T-helper 2 cell treated with Interferon-gamma antibody and Interleukin-4, amounts not matched to agents 5 μg/mL and 100 μg/mL, for 36 hours (primary cell): ENCODE measurements around the gene DNAJB12.
"Not testable (repeated sequence)": the region's sequence is repeated elsewhere in the genome, so short reads cannot be mapped to it uniquely, and the experiment has no call there.

Experiments used
- DNase-seq: peaks from one replicate; pipeline ENCODE4 v3.0.0; 2021; ENCODE audit warnings: low spot score
- H3K27ac Mint-ChIP-seq: one replicate; pipeline ENCODE4 v1.8.0; 2021; ENCODE audit warnings: mild to moderate bottlenecking, mixed read lengths
- H3K27me3 Mint-ChIP-seq: one replicate; pipeline ENCODE4 v1.8.0; 2021; ENCODE audit warnings: low read depth, mixed read lengths
- H3K36me3 Mint-ChIP-seq: one replicate; pipeline ENCODE4 v1.8.0; 2021; ENCODE audit warnings: low read depth, mixed read lengths
- H3K4me1 Mint-ChIP-seq: one replicate; pipeline ENCODE4 v1.8.0; 2021; ENCODE audit warnings: low read depth, mixed read lengths
- H3K4me3 Mint-ChIP-seq: one replicate; pipeline ENCODE4 v1.8.0; 2022; ENCODE audit warnings: mild to moderate bottlenecking, moderate library complexity, mixed read lengths
- H3K9me3 Mint-ChIP-seq: one replicate; pipeline ENCODE4 v1.8.0; 2021; ENCODE audit warnings: mixed read lengths

Gene DNAJB12

DNA sequence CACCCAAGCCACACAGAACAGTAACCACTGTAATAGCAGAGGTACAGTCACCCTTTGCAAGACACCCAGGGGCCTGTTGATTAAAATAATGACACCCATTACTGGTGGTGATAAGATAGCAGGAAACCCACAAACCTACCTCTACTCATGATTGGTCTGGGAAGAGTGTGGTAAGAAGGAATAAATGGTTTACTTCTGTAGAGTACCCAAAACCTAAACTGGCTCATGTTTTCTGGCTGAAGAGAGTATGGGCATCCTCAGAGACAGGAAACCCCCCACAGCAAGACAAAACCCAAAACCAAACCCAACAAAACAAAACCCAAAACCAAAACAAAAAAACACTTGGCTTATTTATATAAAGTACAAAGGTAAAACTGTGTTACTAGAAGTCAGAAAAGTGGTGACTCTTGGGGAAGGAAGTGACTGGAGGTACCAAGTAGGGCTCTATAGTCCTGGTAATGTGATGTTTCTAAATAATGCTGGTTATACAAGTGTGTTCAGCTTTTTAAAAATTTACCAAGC is 15.5 kb upstream of the DNAJB12 start:
- peaks cover 18% of the 10 kb centered on the region for H3K4me1 Mint-ChIP-seq
- no peaks in the 10 kb centered on the region for H3K27me3 Mint-ChIP-seq
- H3K4me3 Mint-ChIP-seq = peak overlapping the region; percentile 59
- peak overlapping the region; percentile 80 for H3K27ac Mint-ChIP-seq
- peak; percentile 39 for DNase-seq
- H3K36me3 Mint-ChIP-seq = peaks cover 6% of the 10 kb centered on the region
- no peaks in the 10 kb centered on the region for H3K9me3 Mint-ChIP-seq

DNA sequence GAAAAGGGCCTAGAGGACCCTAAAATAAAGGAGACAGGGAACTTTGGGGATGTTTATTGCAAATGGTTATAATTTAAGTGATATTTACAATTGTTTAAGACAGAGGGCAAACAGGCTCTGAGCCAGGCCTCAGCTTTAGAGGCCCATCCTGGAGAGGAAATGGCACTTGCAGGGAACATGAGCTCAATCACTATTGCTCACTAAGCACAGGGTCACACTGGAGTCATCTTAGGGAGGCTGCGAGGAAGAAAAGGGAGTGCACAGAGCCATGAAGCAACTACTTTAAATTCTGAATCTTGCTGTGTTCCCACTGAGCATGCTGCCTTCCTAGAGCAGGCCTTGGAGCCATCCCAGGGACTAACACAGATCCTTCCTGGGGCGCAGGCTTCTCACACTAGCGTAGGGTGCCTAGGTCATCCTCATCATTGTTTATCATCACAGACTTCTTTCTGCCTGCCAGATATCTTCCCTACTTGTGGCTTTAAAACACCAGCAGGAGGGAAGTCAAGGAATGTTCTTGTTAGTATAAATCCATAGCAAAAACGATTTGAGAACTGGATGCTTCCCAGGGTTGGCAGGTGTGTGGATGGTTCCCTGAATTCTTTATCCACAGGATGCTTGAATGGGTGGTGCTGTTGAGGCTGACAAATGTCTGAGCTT is 12.7 kb upstream of the DNAJB12 start:
- Mint-ChIP-seq H3K4me1 (peaks cover 30% of the 10 kb centered on the region), H3K4me3 (no peak overlapping the region), H3K36me3 (peaks cover 4% of the 10 kb centered on the region), H3K27ac (peak overlapping the region; percentile 36), H3K27me3 (no peaks in the 10 kb centered on the region), H3K9me3 (no peaks in the 10 kb centered on the region)
- DNase-seq = no peak

DNA sequence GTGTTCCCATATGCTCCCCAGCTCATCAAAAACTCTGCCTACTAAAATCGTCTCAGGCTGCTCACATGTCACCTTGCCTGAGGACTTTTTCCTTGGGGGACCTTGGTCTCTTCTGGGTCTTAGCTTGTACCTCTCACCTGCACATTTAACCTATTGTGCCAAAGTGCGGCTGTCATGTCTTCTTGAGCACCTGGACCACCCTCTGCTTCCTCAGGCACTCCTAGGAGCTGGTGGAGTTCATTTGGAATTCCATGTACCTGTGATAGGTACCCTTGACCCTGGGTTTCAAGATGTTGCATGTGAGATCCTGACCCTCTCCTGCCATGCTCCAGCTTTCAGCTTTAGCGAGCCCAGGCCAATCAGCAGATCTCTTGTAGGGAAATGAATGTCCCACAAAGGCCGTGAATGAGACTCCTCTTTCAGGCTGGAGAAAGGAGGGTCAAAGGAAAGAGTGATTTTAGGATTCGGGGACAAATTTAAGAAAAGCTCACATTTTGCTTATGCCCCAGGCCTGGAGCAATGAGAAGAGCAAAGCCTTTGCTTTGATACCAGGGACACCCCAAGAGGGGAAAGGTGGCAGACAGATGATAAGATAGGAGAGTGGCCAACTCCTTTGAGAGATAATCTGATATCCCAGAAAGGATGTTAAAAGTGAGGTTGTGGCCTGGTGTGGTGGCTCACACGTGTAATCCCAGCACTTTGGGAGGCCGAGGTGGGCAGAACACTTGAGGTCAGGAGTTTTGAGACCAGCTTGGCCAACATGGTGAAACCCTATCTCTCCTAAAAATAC is 10.6 kb upstream of the DNAJB12 start:
- H3K27me3 Mint-ChIP-seq = no peaks in the 10 kb centered on the region
- DNase-seq = no peak
- H3K9me3 Mint-ChIP-seq = no peaks in the 10 kb centered on the region
- H3K4me3 Mint-ChIP-seq = peak overlapping the region; percentile 10
- H3K4me1 Mint-ChIP-seq = peaks cover 25% of the 10 kb centered on the region
- H3K36me3 Mint-ChIP-seq = peaks cover 1% of the 10 kb centered on the region
- H3K27ac Mint-ChIP-seq = peak overlapping the region; percentile 31

DNA sequence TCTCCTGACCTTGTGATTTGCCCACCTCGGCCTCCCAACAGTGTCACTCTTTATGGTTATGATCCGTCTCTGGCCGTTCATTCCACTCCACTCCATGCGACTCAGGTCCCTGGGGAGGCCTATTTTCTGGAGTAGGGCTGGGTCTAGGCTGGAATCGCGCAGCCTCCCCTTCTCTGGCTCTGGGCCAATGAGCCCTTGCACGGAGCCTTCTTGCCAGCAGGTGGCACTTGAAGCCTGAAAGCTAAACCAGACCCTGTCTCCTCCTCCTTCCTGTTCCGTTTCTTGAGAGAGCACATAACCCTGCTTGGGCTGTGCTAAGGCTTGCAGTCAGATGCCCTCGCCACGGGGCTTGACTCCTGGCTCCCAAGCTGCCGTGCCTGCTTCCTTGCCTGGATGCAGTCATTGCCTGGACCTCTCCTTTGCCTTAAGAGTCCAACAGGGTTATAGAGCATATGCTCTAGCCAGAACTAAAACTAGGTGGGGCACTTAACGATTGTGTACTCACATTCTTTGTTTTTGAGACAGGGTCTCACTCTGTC is 9.6 kb upstream of the DNAJB12 start:
- no peaks in the 10 kb centered on the region for H3K9me3 Mint-ChIP-seq
- H3K4me1 Mint-ChIP-seq = peaks cover 19% of the 10 kb centered on the region
- H3K36me3 Mint-ChIP-seq = no peaks in the 10 kb centered on the region
- no peaks in the 10 kb centered on the region for H3K27me3 Mint-ChIP-seq
- H3K4me3 Mint-ChIP-seq = peak overlapping the region; percentile 50
- H3K27ac Mint-ChIP-seq = peak overlapping the region; percentile 68
- DNase-seq = peak; percentile 77

DNA sequence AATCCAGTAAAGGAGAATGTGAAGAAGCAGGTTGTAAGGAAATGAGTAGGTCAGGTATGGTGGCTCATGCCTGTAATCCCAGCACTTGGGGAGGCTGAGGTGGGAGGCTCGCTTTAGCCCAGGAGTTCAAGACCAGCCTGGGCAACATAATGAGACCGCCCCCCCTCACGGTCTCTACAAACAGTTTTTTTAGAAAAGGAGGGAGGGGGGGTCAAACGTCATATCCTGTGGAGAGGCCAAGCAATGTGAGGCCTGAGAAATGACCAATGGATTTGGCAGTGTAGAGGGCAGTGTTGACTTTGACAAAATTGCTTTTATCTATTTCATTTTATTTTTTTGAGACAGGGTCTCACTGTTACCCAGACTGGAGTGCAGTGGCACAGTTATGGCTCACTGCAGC is 2.3 kb upstream of the DNAJB12 start:
- no peak overlapping the region for H3K4me3 Mint-ChIP-seq
- peaks cover 23% of the 10 kb centered on the region for H3K4me1 Mint-ChIP-seq

DNA sequence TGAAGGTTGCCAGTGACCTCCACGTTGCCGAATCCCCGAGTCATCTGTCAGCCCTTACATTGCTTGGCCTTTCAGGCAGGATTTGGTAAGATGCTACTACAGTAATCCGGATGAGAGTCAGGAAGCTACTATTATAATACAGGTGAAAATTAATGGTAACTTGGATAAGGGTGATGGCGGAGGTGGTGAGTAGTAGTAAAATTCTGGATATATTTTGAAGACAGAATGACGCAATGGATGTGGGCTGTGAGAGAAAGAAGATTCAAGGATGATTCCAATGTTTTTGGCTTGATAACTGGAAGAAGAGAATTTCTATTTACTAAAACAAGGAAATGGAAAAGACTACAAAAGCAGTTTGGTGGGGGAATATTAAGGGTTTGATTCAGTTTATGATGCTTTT is 1.4 kb upstream of the DNAJB12 start:
- Mint-ChIP-seq H3K9me3 (no peaks in the 10 kb centered on the region), H3K4me1 (peaks cover 24% of the 10 kb centered on the region), H3K36me3 (peaks cover 11% of the 10 kb centered on the region), H3K27me3 (no peaks in the 10 kb centered on the region), H3K27ac (no peak overlapping the region), H3K4me3 (peak overlapping the region; percentile 7)
- DNase-seq = no peak

More for the DNA sequence above, 2.3 kb upstream of the DNAJB12 start:
- Mint-ChIP-seq H3K9me3 (no peaks in the 10 kb centered on the region), H3K27me3 (no peaks in the 10 kb centered on the region), H3K36me3 (peaks cover 6% of the 10 kb centered on the region), H3K27ac (no peak overlapping the region)
- no peak for DNase-seq

DNA sequence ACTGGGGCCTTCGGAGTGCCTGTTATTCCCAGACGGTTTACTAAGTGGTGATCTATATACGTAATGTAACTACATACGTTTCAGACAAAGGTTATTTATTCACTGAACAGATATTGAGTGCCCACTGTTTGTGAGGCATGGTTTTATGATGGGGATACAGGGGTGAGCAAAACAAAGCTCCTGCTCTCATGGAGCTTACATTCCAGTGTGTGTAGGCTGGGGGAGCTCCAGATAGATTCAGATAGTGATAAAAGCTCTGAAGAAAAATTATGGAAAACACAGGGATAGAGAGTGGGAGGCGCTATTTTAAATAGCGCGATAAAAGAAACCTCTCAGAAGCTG is 466 bp upstream of the DNAJB12 start:
- Mint-ChIP-seq H3K4me1 (peaks cover 26% of the 10 kb centered on the region), H3K4me3 (peak overlapping the region; percentile 99), H3K36me3 (peaks cover 11% of the 10 kb centered on the region), H3K27ac (peak overlapping the region; percentile 99), H3K27me3 (no peaks in the 10 kb centered on the region), H3K9me3 (no peaks in the 10 kb centered on the region)
- DNase-seq = no peak

DNA sequence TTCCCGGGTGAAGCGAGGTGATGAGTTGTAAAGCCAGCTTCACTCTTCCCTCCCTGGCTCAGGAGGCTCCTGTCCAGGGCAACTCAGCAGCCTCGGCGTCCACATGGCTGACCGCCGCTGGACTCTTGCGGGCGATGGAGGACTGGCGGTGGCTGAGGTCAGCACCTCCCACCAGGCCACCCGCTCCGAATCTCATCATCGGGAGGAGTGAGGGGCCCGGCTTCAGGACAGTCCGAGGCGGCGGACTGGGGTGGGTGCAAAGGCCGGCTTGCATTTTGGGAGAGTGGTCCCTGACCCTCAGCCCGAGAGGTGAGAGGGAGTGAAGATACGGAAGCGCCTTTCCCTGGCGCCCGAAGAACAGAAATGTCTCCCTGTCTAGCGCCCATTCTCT is 759 bp downstream of the DNAJB12 start:
- Mint-ChIP-seq H3K27me3 (no peaks in the 10 kb centered on the region), H3K9me3 (no peaks in the 10 kb centered on the region), H3K27ac (peak overlapping the region; percentile 99), H3K36me3 (peaks cover 17% of the 10 kb centered on the region), H3K4me1 (peaks cover 30% of the 10 kb centered on the region), H3K4me3 (peak overlapping the region; percentile 99)
- no peak for DNase-seq

DNA sequence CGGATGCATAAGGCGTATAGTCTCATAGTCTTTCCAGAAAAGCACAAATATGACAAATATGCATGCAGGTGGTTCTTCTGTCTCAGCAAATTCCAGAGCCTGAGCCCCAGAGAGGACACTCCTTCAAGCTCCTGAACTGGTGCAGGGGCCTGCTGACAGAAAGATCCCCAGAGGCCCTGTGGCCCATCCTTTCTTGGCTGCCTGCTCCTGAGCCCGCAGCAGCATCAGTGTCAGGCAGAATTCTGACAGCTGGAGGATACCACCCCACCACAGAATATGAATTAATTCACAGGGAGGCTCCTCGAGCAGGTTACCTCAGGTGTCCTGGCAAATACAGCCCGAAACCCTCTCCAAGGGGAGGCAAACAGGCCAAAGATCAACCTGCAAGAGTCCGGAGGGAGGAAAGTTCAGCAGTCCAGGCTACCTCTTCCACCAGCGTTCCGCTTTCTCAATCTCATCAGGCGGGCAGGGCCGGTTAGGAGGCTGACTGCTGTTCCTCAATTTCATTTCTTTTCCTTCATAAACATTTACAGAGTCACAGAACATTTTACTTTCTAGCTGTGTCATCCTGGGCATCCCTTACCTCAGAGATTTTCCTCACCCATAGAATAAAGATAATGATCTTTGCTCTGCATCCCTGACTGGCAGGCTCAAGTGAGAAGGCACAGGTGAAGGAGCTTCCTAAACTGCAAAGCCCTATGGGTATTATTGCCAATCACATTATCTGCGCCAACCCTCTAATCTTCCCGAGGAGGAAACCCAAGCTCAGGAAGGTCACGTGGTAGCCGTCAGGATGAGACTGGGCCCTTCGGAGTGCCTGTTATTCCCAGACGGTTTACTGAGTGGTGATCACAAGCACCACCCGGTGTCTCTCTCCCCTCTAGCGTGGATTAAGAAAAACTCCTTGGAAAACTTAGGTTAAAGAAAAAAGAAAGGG is 1.4 kb downstream of the DNAJB12 start:
- Mint-ChIP-seq H3K9me3 (no peaks in the 10 kb centered on the region), H3K4me3 (peak overlapping the region; percentile 99), H3K27ac (peak overlapping the region; percentile 99), H3K27me3 (no peaks in the 10 kb centered on the region), H3K4me1 (peaks cover 33% of the 10 kb centered on the region), H3K36me3 (peaks cover 18% of the 10 kb centered on the region)
- no peak for DNase-seq

DNA sequence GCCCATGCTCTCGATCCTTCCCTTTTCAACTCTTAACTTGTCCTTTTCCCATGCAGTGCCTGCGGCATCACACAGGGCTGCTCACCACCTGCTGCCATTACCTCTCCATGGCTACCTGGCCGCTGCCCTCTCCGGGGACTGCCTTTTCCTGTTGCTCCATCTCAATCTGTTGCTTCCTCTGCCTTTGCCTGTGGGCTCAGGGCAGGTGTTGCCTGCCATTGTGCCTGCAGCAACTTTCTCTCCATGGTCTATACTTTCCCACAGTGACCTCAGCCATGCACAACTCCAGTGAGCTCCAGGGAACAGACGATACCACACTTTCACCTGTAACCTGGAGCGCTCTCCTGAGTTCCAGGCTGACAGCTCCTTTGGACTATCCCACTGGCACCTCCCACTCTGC is 3.2 kb downstream of the DNAJB12 start:
- DNase-seq = no peak
- H3K4me1 Mint-ChIP-seq = peaks cover 33% of the 10 kb centered on the region
- no peak overlapping the region for H3K4me3 Mint-ChIP-seq
- H3K27me3 Mint-ChIP-seq = no peaks in the 10 kb centered on the region
- no peaks in the 10 kb centered on the region for H3K9me3 Mint-ChIP-seq
- peaks cover 18% of the 10 kb centered on the region for H3K36me3 Mint-ChIP-seq
- H3K27ac Mint-ChIP-seq = no peak overlapping the region

DNA sequence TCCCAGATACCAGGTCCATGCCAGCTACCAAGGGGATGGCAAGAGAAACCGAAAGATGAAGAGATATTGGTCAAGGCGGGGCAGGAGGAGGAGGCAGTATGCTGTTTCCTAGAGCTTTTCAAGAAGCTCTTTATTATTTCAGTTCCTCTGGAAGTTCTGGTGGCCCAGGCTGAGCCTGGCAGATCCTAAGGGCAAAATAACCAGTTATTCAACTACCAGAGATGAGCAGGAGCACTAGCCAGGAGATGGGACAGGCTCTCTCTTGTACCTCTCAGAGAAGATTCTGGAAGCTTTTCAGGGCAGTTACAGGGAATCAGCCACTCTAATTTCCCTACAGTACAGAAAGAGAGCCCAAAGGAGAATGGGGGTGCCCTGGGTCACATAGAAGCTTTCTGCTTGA is 5.3 kb downstream of the DNAJB12 start:
- H3K36me3 Mint-ChIP-seq = peaks cover 19% of the 10 kb centered on the region
- no peak for DNase-seq
- no peaks in the 10 kb centered on the region for H3K27me3 Mint-ChIP-seq
- H3K4me3 Mint-ChIP-seq = no peak overlapping the region
- H3K9me3 Mint-ChIP-seq = no peaks in the 10 kb centered on the region
- peaks cover 26% of the 10 kb centered on the region for H3K4me1 Mint-ChIP-seq
- no peak overlapping the region for H3K27ac Mint-ChIP-seq

DNA sequence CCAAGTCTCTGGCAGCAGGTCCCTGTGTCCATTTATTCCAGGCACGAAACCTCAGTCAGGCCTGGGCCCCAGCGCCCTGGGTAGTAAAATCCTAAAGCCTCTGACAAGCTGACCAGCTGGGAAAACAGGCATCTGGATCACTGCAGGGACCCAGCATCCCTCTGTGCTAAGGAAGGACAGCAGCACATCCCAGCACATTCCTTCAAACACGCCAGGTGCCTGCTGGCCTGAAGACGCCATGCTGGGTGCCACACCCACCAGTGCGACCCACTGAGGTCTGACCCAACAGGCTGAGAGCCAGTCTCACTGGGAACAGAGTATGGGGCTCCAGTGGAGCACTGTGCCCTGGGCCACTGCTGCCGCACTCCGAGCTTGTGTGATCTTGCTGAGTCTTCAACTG is 6.4 kb downstream of the DNAJB12 start:
- no peak for DNase-seq
- no peak overlapping the region for H3K4me3 Mint-ChIP-seq
- H3K27ac Mint-ChIP-seq = no peak overlapping the region
- H3K9me3 Mint-ChIP-seq = no peaks in the 10 kb centered on the region
- peaks cover 19% of the 10 kb centered on the region for H3K4me1 Mint-ChIP-seq
- H3K27me3 Mint-ChIP-seq = no peaks in the 10 kb centered on the region
- peaks cover 19% of the 10 kb centered on the region for H3K36me3 Mint-ChIP-seq

DNA sequence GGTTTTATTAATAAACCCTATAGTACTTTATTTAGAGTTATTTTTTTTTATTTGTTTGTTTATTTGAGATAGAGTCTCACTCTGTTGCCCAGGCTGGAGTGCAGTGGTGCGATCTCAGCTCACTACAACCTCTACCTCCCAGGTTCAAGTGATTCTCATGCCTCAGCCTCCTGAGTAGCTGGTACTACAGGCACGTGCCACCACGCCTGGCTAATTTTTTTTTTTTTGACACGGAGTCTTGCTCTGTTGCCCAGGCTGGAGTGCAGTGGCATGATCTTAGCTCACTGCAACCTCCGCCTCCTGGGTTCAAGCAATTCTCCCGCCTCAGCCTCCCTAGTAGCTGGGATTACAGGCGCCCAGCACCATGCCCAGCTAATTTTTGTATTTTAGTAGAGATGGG is 8.6 kb downstream of the DNAJB12 start:
- not testable (repeated sequence) for H3K4me3 Mint-ChIP-seq, H3K27me3 Mint-ChIP-seq, H3K9me3 Mint-ChIP-seq, DNase-seq, H3K27ac Mint-ChIP-seq, H3K4me1 Mint-ChIP-seq
- peaks cover 17% of the 10 kb centered on the region for H3K36me3 Mint-ChIP-seq
